Prostate gland (tissue), 2 donors: ENCODE data around the gene BMERB1. TPM values are rescaled to one million over a fixed set of nuclear protein-coding genes. Genes with fewer than 3 reads are reported as not detected.

Experiments
- DNase-seq: peaks from one replicate; pipeline ENCODE4 v3.0.0-alpha.2; 2019; ENCODE audit warnings: low spot score
- H3K27ac ChIP-seq, 2 donors: fragments of 200-600 bp; sonication (generic); 2 replicates each; pipeline ENCODE4 v1.5.1; 2017 to 2019
- H3K27me3 ChIP-seq: fragments of 200-600 bp; sonication (generic); replicated peaks from 2 replicates; pipeline ENCODE4 v1.5.1; 2019; ENCODE audit not compliant: insufficient read depth
- H3K36me3 ChIP-seq, 2 donors: fragments of 200-600 bp; sonication (generic); 1 replicate in 1 of 2; 2 replicates in 1 of 2; pipeline versions ENCODE4 v1.5.1 to v1.8.1; 2017 to 2019
- H3K4me1 ChIP-seq: fragments of 200-600 bp; sonication (generic); replicated peaks from 2 replicates; pipeline ENCODE4 v1.5.1; 2019
- H3K4me3 ChIP-seq, 2 donors: fragments of 200-600 bp; sonication (generic); 2 replicates each; pipeline ENCODE4 v1.5.1; 2017 to 2019
- H3K9me3 ChIP-seq: fragments of 200-600 bp; sonication (generic); 2 replicates; pipeline ENCODE4 v1.5.1; 2017
- POLR2A ChIP-seq: fragments of 450-650 bp; IDR thresholded peaks from one replicate; pipeline ENCODE4 v1.6.1; 2016; ENCODE audit warnings: antibody characterized with exemption, mild to moderate bottlenecking
- POLR2AphosphoS5 ChIP-seq: sonication (generic); formaldehyde crosslinking; IDR thresholded peaks from one replicate; pipeline ENCODE4 v1.6.1; 2017; ENCODE audit warnings: antibody characterized with exemption
- WGBS: methylation state at CpG from one replicate; pipeline ENCODE4 v1.1.5; 2018; 5-methylcytosine and 5-hydroxymethylcytosine counted together
- intact Hi-C: fragments of 100-400 bp; cut with DNase I; formaldehyde crosslinking; loops from one replicate; pipeline ENCODE4 v1.14.2; 2022
- total RNA-seq, 2 donors: library from RNA; depleted of rRNA; stranded (reverse); fragments of >200 nt; gene quantifications; one replicate each; pipeline ENCODE4 v1.1.0, GENCODE V29; 2016
- TF ChIP-seq, protein P1 (sequence below), 4 experiments: fragments of 200-600 bp in 2 of 4; fragments of 450-650 bp in 2 of 4; sonication (generic) in 2 of 4; IDR thresholded peaks; 1 replicate in 3 of 4; 2 replicates in 1 of 4; pipeline ENCODE4 v1.5.1; 2016 to 2019; ENCODE audit warnings: antibody characterized with exemption in 4 of 4, mild to moderate bottlenecking in 2 of 4, moderate library complexity in 2 of 4

The BMERB1 gene
- total RNA-seq, 2 donors from 2014 or later: 49.1 to 51.1 TPM

DNA sequence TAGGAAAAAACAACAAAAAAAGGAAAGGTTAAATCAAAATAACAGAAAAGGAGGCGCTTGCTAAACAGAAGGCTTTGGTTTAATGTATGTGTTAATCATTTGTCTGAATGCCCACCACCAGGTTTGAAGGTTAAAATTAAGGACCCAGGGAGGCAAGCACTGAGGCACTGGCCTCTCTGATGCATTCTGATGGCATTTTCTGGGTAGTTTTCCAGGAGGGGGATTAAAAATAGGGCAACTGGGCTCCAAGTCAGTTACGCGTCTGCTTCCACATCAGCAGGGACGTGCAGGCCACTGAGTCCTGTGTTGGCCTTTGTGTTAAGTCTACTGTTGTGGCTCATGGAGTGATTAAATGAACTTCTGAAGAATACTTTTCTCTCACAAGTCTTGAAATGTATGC is 181.6 kb downstream of the BMERB1 start:
- Histone ChIP-seq H3K4me1 (no peaks in the 10 kb centered on the region), H3K4me3 (no peak overlapping the region), H3K27ac (no peak overlapping the region), H3K27me3 (no peaks in the 10 kb centered on the region), H3K36me3 (peaks cover 0 to 9% of the 10 kb centered on the region in 2 donors), H3K9me3 (no peaks in the 10 kb centered on the region)
- no peak for DNase-seq
- WGBS: 94% methylated on average over 4 of the region's 4 CpGs
- intact Hi-C loops: no loop called here
- TF ChIP-seq POLR2A (no peak), POLR2AphosphoS5 (no peak)
- TF ChIP-seq, protein P1, sequence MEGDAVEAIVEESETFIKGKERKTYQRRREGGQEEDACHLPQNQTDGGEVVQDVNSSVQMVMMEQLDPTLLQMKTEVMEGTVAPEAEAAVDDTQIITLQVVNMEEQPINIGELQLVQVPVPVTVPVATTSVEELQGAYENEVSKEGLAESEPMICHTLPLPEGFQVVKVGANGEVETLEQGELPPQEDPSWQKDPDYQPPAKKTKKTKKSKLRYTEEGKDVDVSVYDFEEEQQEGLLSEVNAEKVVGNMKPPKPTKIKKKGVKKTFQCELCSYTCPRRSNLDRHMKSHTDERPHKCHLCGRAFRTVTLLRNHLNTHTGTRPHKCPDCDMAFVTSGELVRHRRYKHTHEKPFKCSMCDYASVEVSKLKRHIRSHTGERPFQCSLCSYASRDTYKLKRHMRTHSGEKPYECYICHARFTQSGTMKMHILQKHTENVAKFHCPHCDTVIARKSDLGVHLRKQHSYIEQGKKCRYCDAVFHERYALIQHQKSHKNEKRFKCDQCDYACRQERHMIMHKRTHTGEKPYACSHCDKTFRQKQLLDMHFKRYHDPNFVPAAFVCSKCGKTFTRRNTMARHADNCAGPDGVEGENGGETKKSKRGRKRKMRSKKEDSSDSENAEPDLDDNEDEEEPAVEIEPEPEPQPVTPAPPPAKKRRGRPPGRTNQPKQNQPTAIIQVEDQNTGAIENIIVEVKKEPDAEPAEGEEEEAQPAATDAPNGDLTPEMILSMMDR (IDR thresholded peaks at IDR 0.05): no peak

DNA sequence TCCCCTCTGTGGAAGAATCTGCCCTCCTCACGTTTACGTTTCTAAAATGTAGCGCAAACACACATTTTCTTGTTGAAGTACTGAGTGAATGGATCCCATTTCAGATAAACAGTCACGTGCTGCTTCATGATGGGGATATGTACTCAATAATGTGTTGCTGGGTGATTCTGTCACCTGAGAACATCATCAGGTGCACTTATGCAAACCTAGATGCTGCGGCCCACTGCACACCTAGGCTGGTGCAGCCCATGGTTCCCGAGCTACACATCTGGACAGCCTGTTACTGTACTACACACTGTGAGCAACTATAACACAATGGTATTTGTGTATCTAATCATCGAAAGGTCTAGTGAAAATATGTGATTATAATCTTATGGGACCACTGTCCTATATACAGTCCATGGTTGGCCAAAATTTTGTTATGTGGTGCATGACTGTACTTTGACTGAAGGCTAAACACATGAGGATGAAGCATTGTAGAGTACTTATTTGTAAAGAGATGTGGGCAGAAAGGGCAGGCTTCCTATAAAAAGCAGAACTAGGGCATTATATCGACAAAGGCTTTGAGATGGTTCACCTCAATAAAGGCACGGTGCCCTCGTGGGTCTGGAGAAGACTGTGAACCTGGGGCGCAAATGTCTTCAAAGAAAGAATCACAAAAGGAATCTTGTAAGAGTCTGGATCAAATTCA is 182.2 kb downstream of the BMERB1 start:
- 91% methylated on average over 11 of the region's 11 CpGs for WGBS
- H3K27ac ChIP-seq: no peak overlapping the region
- no peaks in the 10 kb centered on the region for H3K4me1 ChIP-seq
- no peak for DNase-seq
- no peak overlapping the region for H3K4me3 ChIP-seq
- no peaks in the 10 kb centered on the region for H3K27me3 ChIP-seq
- intact Hi-C loops: no loop called here
- H3K36me3 ChIP-seq: peaks cover 0 to 9% of the 10 kb centered on the region in 2 donors
- TF ChIP-seq POLR2AphosphoS5: no peak
- TF ChIP-seq, protein P1 (IDR thresholded peaks at IDR 0.05): no peak
- TF ChIP-seq POLR2A: no peak
- no peaks in the 10 kb centered on the region for H3K9me3 ChIP-seq

DNA sequence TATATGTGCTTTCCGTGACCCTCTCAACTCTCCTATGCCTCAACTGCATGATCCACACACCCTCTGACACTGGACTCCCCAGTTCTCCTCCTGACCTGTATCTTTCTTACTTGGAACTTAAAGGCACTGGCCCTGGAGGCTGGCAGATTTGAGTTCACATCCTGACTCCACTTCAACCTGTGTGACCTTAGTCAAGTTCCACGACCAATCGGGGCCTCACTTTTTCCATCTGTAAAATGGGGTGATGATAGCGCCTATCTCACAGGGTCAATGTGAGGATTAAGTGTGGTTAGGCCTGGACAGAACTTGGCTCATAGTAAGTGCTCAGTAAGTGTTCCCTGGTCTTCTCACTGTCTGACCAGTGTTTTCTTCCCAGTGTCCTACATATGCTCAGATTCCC is 183.5 kb downstream of the BMERB1 start:
- H3K4me1 ChIP-seq: no peaks in the 10 kb centered on the region
- no peak overlapping the region for H3K27ac ChIP-seq
- WGBS: 97% methylated on average over 4 of the region's 4 CpGs
- H3K36me3 ChIP-seq: peaks cover 0 to 9% of the 10 kb centered on the region in 2 donors
- H3K9me3 ChIP-seq: no peaks in the 10 kb centered on the region
- intact Hi-C loops: no loop called here
- no peak for DNase-seq
- TF ChIP-seq, protein P1 (IDR thresholded peaks at IDR 0.05): no peak
- TF ChIP-seq POLR2AphosphoS5: no peak
- TF ChIP-seq POLR2A: no peak
- H3K27me3 ChIP-seq: no peaks in the 10 kb centered on the region
- H3K4me3 ChIP-seq: no peak overlapping the region

DNA sequence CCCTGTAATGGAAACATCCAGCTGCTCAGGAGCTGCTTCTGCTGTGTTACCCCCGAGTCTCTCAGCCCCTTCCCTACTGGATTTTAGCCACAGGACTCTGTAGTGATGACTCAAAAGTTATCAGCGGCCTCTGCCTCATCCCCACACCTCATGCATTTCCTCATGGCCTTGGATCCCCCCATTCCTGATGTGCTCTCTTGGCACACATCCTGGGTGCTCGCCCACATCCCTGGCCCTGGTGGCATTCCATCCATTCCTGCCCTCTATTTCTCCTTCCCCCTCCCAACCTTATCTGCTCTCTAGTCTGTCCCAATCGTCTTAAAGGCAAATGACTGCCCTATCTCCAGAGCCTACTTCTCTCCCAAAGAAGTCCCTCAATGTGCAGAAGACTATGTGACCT is 184.0 kb downstream of the BMERB1 start:
- intact Hi-C loops: no loop called here

More for the DNA sequence above, 184.0 kb downstream of the BMERB1 start:
- peaks cover 0 to 9% of the 10 kb centered on the region in 2 donors for H3K36me3 ChIP-seq
- H3K27ac ChIP-seq: no peak overlapping the region
- 77% methylated on average over 4 of the region's 4 CpGs for WGBS
- no peaks in the 10 kb centered on the region for H3K9me3 ChIP-seq
- no peak overlapping the region for H3K4me3 ChIP-seq
- no peaks in the 10 kb centered on the region for H3K27me3 ChIP-seq
- H3K4me1 ChIP-seq: no peaks in the 10 kb centered on the region
- TF ChIP-seq, protein P1 (IDR thresholded peaks at IDR 0.05): no peak
- TF ChIP-seq POLR2A (no peak), POLR2AphosphoS5 (no peak)
- DNase-seq: no peak
